GM12878 (cell line): ENCODE measurements around the gene MEAK7.

ENCODE experiments used
- CTCF ChIP-seq, 3 experiments: IDR thresholded peaks in 2 of 3; conservative IDR thresholded peaks in 1 of 3; 2 replicates each; pipeline ENCODE4 v1.5.1; 2011; ENCODE audit warnings: low read depth in 3 of 3, low read length in 3 of 3, mild to moderate bottlenecking in 3 of 3, control low read depth in 2 of 3, moderate library complexity in 2 of 3, inconsistent platforms in 1 of 3, mixed read lengths in 1 of 3; ENCODE audit not compliant: control insufficient read depth in 2 of 3, insufficient read depth in 1 of 3; ENCODE audit errors: extremely low read depth in 1 of 3
- EZH2 ChIP-seq: IDR thresholded peaks from 2 replicates; pipeline ENCODE4 v1.6.1; 2012; ENCODE audit warnings: low read depth, mild to moderate bottlenecking, control low read depth, inconsistent platforms, low read length, borderline replicate concordance; ENCODE audit not compliant: control insufficient read depth
- NFYA ChIP-seq: IDR thresholded peaks from 2 replicates; pipeline ENCODE4 v1.6.1; 2011; ENCODE audit warnings: low read depth, mild to moderate bottlenecking, low read length, improper control_type of control experiment, borderline replicate concordance
- NR2C2 ChIP-seq: IDR thresholded peaks from 2 replicates; pipeline ENCODE4 v1.6.1; 2011; ENCODE audit warnings: borderline replicate concordance, low read depth; ENCODE audit not compliant: control insufficient read depth, insufficient read length
- POLR2A ChIP-seq: IDR thresholded peaks from 2 replicates; pipeline ENCODE4 v1.6.1; 2011; ENCODE audit warnings: low read depth, mild to moderate bottlenecking, low read length
- RAD21 ChIP-seq: IDR thresholded peaks from 2 replicates; pipeline ENCODE4 v1.6.1; 2011; ENCODE audit warnings: mild to moderate bottlenecking, low read depth, low read length, moderate library complexity; ENCODE audit not compliant: insufficient read depth
- SRF ChIP-seq, 2 experiments: IDR thresholded peaks; 2 replicates each; pipeline ENCODE4 v1.6.1; 2011; ENCODE audit warnings: low read depth in 2 of 2, low read length in 2 of 2, mild to moderate bottlenecking in 1 of 2, moderate library complexity in 1 of 2
- TAF1 ChIP-seq: IDR thresholded peaks from 2 replicates; pipeline ENCODE4 v1.6.1; 2011; ENCODE audit warnings: mild to moderate bottlenecking, low read depth, low read length, borderline replicate concordance
- YY1 ChIP-seq: IDR thresholded peaks from 2 replicates; pipeline ENCODE4 v1.6.1; 2011; ENCODE audit warnings: low read depth, mild to moderate bottlenecking, low read length
- TF ChIP-seq, protein P1 (sequence below): IDR thresholded peaks from 2 replicates; pipeline ENCODE4 v1.6.1; 2011; ENCODE audit warnings: low read depth, mild to moderate bottlenecking, low read length, moderate library complexity, borderline replicate concordance; ENCODE audit errors: extremely low read depth
- TF ChIP-seq, protein P2 (sequence below): IDR thresholded peaks from 2 replicates; pipeline ENCODE4 v1.6.1; 2011; ENCODE audit warnings: mild to moderate bottlenecking, low read depth, low read length, moderate library complexity; ENCODE audit not compliant: insufficient replicate concordance

DNA sequence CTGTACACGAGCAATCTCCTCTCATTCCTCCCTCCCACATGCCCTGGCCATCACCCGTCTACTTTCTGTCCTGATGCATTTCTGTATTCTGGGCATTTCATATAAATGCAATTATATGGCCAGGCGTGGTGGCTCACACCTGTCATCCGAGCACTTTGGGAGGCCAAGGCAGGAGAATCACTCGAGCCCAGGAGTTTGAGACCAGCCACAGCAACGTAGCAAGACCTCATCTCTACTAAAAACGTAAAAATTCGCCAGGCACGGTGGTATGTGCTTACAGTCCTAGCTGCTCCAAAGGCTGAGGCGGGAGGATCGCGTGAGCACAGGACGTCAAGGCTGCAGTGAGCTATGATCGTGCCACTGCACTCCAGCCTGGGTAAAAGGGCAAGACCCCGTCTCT, 4.8 kb downstream of the MEAK7 start:
- no peak for TF ChIP-seq TAF1
- TF ChIP-seq NFYA, result no peak
- no peak for TF ChIP-seq SRF (IDR thresholded peaks at IDR 0.05; ENCODE audit: low read depth in 2 of 2, low read length in 2 of 2)
- TF ChIP-seq EZH2, result no peak
- TF ChIP-seq POLR2A, result no peak
- TF ChIP-seq CTCF (IDR thresholded peaks at IDR 0.05 in 2 of 3, conservative IDR thresholded peaks at IDR 0.05 in 1 of 3; ENCODE audit: control insufficient read depth in 2 of 3, extremely low read depth in 1 of 3, insufficient read depth in 1 of 3, low read depth in 3 of 3, low read length in 3 of 3), result no peak
- TF ChIP-seq, protein P1, sequence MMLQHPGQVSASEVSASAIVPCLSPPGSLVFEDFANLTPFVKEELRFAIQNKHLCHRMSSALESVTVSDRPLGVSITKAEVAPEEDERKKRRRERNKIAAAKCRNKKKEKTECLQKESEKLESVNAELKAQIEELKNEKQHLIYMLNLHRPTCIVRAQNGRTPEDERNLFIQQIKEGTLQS, result no peak
- TF ChIP-seq NR2C2, result no peak
- TF ChIP-seq, protein P2, sequence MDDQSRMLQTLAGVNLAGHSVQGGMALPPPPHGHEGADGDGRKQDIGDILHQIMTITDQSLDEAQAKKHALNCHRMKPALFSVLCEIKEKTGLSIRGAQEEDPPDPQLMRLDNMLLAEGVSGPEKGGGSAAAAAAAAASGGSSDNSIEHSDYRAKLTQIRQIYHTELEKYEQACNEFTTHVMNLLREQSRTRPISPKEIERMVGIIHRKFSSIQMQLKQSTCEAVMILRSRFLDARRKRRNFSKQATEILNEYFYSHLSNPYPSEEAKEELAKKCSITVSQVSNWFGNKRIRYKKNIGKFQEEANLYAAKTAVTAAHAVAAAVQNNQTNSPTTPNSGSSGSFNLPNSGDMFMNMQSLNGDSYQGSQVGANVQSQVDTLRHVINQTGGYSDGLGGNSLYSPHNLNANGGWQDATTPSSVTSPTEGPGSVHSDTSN, result no peak
- no peak for TF ChIP-seq RAD21
- no peak for TF ChIP-seq YY1
